Stomach smooth muscle (tissue), 2 donors: ENCODE measurements around the gene CASZ1.

ENCODE experiments used
- H3K27ac ChIP-seq: one replicate; pipeline ENCODE4 v1.7.0; 2013; ENCODE audit warnings: mild to moderate bottlenecking, low read length, inconsistent platforms
- H3K27me3 ChIP-seq, 2 donors: one replicate each; pipeline ENCODE4 v1.7.0; 2013; ENCODE audit warnings: low read length in 2 of 2; ENCODE audit not compliant: insufficient read depth in 2 of 2, control insufficient read depth in 1 of 2
- H3K36me3 ChIP-seq, 2 donors: one replicate each; pipeline ENCODE4 v1.7.0; 2013; ENCODE audit warnings: low read length in 2 of 2; ENCODE audit not compliant: control insufficient read depth in 2 of 2, insufficient read depth in 2 of 2
- H3K4me1 ChIP-seq: one replicate; pipeline ENCODE4 v1.7.0; 2013; ENCODE audit warnings: low read length; ENCODE audit not compliant: control insufficient read depth, insufficient read depth
- H3K4me3 ChIP-seq, 2 donors: one replicate each; pipeline ENCODE4 v1.7.0; 2013; ENCODE audit warnings: low read length in 2 of 2
- H3K9ac ChIP-seq, 2 donors: one replicate each; pipeline ENCODE4 v1.7.0; 2013; ENCODE audit warnings: low read length in 2 of 2, mild to moderate bottlenecking in 1 of 2
- H3K9me3 ChIP-seq, 2 donors: one replicate each; pipeline ENCODE4 v1.7.0; 2013; ENCODE audit warnings: low read length in 2 of 2; ENCODE audit not compliant: control insufficient read depth in 2 of 2
- donor health status: healthy.
- donor health status: Pancreatic carcinoma.

Gene CASZ1

DNA sequence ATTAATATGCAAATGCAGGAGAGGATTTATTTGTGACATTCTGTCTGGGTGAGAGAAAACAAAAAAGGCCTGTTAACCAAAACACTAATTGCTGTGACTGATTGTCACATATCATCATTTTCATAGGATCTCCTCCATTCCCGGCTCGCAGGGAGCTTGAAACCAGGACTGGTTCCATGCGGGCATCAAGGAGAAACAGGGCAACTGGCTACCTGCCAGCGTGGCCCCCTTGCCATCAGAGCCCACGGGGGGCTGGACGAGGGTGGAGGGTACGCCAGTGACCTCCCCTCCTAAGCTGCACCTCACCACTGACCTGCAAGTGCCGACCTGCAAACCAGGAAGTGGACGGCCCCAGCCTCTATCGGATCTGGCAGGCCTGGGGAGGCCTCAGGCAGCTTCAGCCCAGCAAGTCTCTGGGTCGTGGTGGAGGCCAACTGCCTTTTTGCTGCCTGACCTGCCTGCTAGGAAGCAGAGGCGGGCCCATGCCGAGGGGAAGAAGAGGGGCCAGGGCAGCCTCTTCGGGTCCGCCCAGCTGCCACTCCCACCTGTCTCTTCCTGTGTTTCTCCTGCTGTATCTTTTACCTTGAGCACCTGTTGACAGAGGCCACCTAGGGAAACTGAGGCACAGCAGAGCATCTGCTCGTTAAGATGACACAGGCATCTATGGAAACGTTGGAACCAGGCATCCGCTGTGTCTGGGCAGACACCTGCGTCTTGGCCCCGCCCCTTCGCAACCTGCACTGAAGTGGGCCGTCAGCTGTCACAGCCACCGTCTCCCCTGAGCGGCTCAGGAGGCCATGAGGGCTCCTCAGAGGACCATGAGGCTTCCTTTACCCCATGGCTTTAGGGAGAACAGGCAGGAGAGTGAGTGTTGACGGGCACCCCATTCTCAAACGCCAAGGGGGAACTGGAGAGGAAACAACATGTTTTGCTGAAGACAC lies 74.8 kb downstream of the CASZ1 start:
- peaks cover 0 to 3% of the 10 kb centered on the region in 2 donors for H3K36me3 ChIP-seq
- H3K4me3 ChIP-seq = no peak overlapping the region
- no peaks in the 10 kb centered on the region for H3K9me3 ChIP-seq
- no peaks in the 10 kb centered on the region for H3K27me3 ChIP-seq
- H3K4me1 ChIP-seq = peaks cover 60% of the 10 kb centered on the region
- no peak overlapping the region for H3K9ac ChIP-seq
- H3K27ac ChIP-seq = no peak overlapping the region

DNA sequence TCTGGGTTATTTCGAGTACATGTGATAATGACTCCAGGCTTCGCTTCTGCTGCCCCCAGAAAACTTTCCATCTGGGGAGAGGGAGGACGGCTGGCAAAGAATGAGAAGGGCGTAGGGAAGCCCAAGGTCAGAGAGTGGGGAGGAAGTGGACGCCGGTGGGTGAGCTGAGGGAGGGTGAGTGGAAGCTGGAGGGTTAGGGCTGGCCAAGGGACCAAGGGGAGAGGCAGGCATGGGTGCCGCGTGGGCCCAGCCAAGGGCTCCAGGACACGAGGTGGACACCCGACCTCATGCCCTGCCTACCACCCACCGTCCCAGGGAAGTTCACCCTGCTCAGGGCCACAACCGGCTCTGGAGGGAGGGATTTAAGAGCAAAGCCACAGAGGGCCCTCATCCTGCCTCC lies 75.8 kb downstream of the CASZ1 start:
- no peaks in the 10 kb centered on the region for H3K9me3 ChIP-seq
- H3K4me3 ChIP-seq = no peak overlapping the region
- H3K4me1 ChIP-seq = peaks cover 50% of the 10 kb centered on the region
- peaks cover 0 to 3% of the 10 kb centered on the region in 2 donors for H3K36me3 ChIP-seq
- H3K27ac ChIP-seq = no peak overlapping the region
- H3K9ac ChIP-seq = no peak overlapping the region
- no peaks in the 10 kb centered on the region for H3K27me3 ChIP-seq

DNA sequence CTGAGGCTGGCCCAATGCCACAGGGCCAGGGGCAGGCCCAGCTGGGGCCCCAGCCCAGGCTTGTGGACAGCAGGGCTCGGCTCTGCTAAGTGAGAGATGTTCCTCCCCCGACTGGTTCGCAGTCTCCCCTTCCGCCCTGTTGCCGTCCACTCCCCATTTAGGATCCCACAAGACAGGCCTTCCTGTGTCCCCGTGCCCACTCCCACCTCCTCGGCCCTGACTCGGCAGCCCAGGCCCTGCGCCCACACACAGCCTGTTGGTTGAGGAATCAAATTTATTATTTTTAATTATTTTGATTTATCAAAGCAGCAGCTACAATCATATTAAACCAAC lies 78.4 kb downstream of the CASZ1 start:
- Histone ChIP-seq H3K27ac (no peak overlapping the region), H3K4me3 (no peak overlapping the region)

DNA sequence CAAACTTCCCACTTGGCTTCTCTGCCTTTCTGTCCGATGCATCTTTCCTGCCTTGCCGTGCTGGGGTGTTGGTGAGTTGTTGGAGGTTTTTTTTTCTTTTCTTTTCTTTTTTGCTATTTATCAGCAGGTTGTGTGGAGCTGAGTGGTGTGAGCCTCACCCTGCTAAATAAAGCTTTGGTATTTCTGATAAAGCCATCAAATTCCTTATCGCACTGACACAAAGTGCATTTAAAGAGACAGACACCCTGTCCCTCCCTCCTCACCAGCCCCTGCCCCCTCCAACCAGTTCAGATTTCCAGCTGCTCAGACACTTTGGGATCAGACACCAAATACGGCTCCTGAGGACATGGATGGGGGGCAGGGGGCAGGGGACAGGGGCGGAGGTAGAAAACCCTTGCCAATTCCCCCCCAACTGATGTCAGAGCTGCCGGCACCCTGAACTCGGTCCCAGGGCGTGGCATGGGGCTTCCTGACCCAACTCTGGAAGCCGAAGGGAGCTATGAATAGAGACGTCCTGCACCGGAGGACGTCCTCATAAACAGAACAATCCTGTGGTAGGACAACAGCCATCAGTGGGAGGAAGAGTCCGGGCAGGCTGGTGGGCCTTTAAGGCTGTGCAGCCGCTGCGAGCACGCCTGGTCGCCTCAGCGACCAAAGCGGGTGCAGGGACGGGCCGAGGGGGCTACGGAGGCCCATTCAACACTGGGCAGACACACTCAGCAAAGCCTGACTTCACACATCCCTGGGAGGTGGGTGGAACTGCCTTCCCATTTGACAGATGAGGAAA lies 79.0 kb downstream of the CASZ1 start:
- H3K4me3 ChIP-seq = no peak overlapping the region
- peaks cover 42% of the 10 kb centered on the region for H3K4me1 ChIP-seq
- H3K27ac ChIP-seq = no peak overlapping the region

More for the DNA sequence above, 78.4 kb downstream of the CASZ1 start:
- Histone ChIP-seq H3K4me1 (peaks cover 42% of the 10 kb centered on the region), H3K36me3 (peaks cover 0 to 3% of the 10 kb centered on the region in 2 donors), H3K9me3 (no peaks in the 10 kb centered on the region), H3K9ac (no peak overlapping the region), H3K27me3 (peaks cover 0 to 2% of the 10 kb centered on the region in 2 donors)

DNA sequence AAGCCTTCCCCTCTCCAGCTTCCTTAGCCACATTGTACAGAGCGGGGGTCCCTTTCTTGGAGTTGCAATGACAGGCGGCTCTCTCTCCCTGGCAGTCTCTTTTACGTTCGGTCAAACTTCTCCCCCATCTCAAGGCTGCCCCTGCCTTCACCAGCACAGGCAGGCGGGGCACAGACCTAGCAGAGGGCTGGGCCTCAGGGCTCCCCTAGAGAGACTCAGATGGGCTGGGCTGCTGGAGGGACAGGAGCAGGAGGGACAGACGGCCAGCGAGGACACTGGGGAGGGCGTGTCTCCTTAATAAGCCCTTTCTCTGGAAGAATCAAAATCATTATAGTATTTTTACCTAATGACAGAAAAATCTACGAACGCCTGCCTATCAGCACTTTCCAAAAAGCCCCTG lies 79.6 kb downstream of the CASZ1 start:
- no peaks in the 10 kb centered on the region for H3K9me3 ChIP-seq
- peaks cover 0 to 3% of the 10 kb centered on the region in 2 donors for H3K36me3 ChIP-seq
- H3K27ac ChIP-seq = no peak overlapping the region
- H3K4me1 ChIP-seq = peaks cover 42% of the 10 kb centered on the region
- H3K27me3 ChIP-seq = peaks cover 0 to 2% of the 10 kb centered on the region in 2 donors
- no peak overlapping the region for H3K4me3 ChIP-seq
- no peak overlapping the region for H3K9ac ChIP-seq

More for the DNA sequence above, 79.0 kb downstream of the CASZ1 start:
- H3K9ac ChIP-seq = no peak overlapping the region
- peaks cover 0 to 2% of the 10 kb centered on the region in 2 donors for H3K27me3 ChIP-seq
- H3K9me3 ChIP-seq = no peaks in the 10 kb centered on the region
- peaks cover 0 to 3% of the 10 kb centered on the region in 2 donors for H3K36me3 ChIP-seq

DNA sequence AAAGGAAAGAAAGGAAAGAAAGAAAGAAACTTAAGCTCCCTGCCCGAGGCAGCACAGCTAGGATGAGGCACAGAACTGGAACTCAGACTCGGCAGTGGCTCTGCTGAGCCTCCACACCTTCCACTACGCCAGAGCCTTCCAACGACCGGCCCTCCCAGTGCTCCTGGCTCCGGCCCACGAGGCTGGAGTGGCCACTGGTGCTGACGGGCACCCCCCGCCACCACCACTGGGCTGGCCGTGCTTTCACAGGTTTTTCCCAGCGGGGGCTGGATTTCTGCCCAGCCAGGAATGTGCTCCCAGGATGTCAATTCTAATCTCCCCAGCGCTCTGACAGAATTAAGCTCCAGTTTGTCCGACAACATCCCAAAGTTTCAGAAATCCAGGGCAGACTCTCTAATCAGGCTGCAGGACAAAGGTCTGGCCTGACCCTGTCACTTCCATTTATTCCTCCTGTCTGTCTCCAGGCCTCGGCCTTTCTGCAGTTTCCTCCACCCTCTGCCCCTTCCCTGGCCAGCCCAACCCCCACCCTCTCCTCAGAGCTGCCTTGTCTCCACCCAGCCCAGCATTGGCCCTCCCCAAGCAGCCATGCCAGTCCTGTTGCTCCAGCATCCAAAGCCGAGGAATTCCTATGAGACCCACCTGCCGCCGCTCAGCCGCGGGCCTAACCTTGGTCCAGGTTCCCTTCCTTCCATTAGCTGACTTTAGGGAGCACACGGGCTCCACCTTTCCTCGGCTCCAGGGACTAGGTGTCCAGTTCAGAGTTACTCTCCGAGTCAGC lies 81.9 kb downstream of the CASZ1 start:
- peak overlapping the region; percentile 49 for H3K27ac ChIP-seq
- no peaks in the 10 kb centered on the region for H3K36me3 ChIP-seq
- H3K27me3 ChIP-seq = peaks cover 0 to 2% of the 10 kb centered on the region in 2 donors
- H3K4me3 ChIP-seq = no peak overlapping the region
- no peak overlapping the region for H3K9ac ChIP-seq
- peaks cover 50% of the 10 kb centered on the region for H3K4me1 ChIP-seq
- H3K9me3 ChIP-seq = no peaks in the 10 kb centered on the region

DNA sequence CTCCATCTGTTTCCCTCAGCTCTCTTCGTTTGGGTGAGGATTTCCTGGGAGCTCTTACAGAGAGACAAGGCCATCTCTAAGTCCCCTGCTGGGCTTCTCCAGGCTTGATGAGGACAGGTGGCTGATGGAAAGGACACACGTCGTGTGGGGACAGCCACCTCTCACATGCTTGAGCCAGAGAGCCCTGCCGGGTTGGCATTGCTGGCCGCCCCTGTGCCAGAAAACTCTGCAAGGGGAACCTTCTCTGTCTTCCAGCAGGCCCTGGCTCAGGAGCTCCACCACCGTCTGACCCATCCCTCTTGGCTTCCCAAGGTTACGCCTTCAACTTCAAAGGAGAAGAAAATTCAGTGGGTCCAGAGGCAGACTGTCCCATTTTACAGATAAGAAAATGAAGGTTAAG lies 82.8 kb downstream of the CASZ1 start:
- Histone ChIP-seq H3K4me1 (peaks cover 56% of the 10 kb centered on the region), H3K27ac (peak overlapping the region; percentile 49), H3K36me3 (no peaks in the 10 kb centered on the region), H3K4me3 (no peak overlapping the region), H3K9me3 (no peaks in the 10 kb centered on the region), H3K27me3 (peaks cover 0 to 2% of the 10 kb centered on the region in 2 donors), H3K9ac (no peak overlapping the region)

DNA sequence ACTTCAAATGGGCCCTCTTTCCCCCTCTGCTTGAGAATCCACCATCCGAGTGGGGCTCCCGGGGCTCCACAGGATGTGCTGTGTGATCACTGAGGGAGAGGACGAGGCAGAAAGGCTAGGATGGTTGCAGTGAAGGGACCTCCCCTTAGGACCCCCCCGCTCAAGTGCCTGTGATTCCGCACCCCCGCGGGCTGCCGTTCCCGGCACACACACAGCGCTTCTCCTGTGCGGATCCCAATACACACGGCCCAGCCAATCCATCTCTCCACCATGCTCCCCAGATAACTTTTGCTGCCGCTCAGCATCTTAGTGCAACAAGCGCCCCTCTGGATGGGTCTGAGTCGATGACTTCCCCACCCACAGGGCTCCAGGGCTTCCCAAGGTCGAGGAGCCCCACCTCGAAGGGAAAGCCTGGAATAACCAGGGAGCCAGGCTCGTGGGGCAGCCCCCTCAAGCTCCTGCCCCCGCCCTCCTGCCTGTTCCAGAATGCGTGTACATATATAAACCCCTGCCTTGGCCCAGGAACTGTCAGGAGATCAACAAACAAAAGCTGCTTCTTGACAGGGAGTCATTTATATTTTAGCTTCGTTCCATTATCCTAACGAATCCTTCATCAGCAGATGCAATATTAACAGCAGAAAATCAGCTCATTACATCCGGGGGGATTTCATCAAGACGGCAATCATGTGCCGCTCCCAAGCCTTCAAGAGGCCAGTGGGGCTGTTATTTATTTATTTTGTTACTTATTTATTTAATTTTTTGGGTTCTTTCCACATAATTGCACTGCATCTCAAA lies 83.7 kb downstream of the CASZ1 start:
- H3K36me3 ChIP-seq = no peaks in the 10 kb centered on the region
- H3K27ac ChIP-seq = peak overlapping the region; percentile 41
- H3K9me3 ChIP-seq = no peaks in the 10 kb centered on the region
- H3K4me1 ChIP-seq = peaks cover 51% of the 10 kb centered on the region
- H3K27me3 ChIP-seq = peaks cover 0 to 2% of the 10 kb centered on the region in 2 donors
- no peak overlapping the region for H3K9ac ChIP-seq
- no peak overlapping the region for H3K4me3 ChIP-seq

DNA sequence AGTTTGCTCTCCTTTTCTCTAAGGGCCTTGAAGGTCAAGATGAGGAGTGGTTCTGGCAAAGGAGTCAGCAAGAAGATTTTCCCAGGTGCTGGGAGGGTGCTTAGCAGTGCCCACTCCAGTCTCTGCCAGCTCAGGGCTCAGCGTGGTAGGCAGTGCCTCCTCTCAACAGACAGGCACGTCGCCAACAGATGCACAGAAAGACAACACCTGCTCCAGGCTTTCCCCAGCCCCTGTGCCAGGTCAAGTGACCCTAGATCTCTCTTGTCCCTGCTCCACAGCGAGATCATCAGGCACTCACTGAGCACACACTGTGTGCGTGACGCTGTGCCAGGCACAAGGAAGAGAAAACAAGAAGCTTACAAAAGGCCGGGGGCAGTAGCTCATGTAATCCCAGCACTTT lies 86.0 kb downstream of the CASZ1 start:
- Histone ChIP-seq H3K4me1 (peaks cover 42% of the 10 kb centered on the region), H3K9me3 (no peaks in the 10 kb centered on the region), H3K9ac (peak overlapping the region in 1 of 2 donors; percentile 29), H3K4me3 (no peak overlapping the region), H3K27me3 (peaks cover 0 to 2% of the 10 kb centered on the region in 2 donors), H3K27ac (no peak overlapping the region), H3K36me3 (no peaks in the 10 kb centered on the region)

DNA sequence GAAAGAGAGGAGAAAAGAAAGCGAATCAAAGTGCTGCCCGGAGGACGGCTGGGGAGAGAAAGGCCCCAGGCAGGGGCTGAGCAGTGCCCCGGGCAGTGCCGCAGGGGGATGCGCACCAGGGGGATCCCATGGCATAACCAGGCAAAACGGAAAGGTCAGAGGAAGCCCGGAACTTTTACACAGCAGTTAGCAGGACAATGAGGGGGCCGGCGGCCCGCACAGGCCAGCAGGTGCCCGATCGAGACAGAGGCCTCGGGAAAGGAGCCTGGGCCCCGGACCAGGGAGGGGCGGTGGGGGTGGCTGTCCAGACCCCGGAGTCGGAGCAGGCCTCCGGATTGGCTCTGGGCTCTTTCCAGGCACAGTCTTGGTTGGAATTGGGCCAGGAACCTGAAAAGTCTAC lies 86.8 kb downstream of the CASZ1 start:
- Histone ChIP-seq H3K36me3 (no peaks in the 10 kb centered on the region), H3K9ac (no peak overlapping the region), H3K4me3 (peak overlapping the region in 1 of 2 donors; percentile 22), H3K27me3 (no peaks in the 10 kb centered on the region), H3K4me1 (peaks cover 47% of the 10 kb centered on the region), H3K27ac (no peak overlapping the region), H3K9me3 (no peaks in the 10 kb centered on the region)
